8988T (cell line): Measurements from ENCODE around the gene GJE1.

Source experiments
- DNase-seq: peaks from one replicate; pipeline ENCODE4 v3.0.0; 2011

The GJE1 gene

DNA sequence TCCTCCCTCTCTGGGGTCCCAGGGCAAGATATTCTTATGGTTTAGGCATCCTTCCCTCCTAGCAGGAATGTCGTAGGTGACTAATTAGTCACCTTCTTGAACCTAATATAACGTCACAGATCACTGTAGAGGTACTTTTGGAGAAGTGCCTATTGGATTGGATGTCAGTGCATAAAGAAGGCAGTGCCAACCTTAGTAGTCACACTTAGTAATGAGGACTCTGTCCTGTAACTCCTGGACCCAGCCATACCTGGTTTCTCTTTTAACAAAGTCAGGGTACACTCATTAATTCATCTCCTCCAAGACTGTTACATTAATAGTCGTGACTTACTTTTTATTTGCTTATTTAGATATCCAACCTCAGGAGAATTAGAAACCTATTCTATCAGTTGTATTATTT, 34.3 kb downstream of the GJE1 start:
- no peak for DNase-seq

DNA sequence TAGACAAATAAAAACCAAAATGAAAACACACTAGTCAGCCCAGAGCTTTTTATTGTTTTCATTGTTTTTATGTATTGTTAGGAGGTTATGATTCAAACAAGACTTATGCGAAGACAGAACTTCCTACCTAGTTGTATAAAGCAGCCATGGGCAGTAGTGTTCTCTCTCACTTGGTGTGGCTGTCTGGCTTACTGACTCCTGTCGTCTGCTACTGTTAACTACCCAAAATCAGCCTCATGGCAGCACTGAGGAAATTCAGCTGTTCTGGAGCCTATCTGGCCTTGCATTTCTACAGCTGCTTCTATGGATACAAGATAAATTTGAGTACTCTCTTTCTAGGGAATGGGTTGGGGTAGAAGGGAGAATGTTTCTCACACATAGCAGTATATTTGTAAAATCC, 34.8 kb downstream of the GJE1 start:
- no peak for DNase-seq

DNA sequence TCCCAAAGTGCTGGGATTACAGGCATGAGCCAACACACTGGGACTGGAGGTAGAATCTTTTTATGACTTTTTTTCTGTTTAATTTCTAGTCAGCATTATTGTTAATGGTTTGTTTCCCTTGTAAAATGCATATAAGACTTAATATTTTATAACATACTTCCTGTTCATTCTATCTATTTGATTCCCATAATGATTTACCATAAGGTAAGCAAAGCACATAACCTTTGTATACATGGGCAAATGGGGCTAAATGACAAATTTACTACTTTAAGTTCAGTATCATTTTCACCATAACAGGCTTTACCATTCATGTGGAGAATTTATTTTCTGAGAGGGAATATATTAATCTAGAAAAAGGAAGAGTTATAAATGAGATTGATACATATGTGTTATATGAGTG, 38.6 kb downstream of the GJE1 start:
- no peak for DNase-seq

DNA sequence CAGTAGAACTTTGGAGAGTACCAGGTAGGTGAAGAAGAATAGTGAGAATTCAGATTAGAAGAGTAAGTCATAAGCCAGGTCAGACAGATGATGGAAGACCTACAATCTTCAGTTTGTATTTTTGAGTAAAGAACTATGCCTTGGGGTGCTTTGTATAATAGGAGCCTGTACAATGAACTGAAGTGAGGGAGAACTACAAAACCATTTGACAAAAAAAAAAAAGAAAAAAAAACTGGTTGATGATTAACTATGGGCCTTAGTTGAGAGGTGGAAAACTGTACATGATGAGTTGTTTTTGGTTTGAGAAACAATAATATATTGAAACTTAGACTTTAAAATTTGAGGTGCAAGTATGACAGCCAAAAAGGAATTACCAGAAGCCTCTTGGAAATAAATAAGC, 40.0 kb downstream of the GJE1 start:
- DNase-seq, result no peak

DNA sequence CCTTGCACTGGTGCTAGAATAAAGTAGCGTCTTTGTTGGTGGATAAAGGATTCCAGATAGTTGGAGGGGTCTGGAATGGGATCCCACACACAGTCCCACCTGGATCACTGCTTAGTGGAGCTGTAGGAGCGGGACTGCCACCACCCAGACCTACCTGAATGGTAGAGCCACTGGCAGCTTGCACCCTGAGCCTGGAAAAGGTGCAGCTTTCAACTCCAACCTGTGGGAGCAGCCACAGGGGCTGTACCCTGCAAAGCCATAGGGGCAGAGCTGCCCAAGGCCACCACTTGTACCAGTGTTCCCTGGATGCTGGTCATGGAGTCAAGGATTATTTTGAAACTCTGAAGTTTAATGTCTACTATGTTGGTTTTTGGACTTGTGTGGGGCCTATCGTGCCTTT, 41.3 kb downstream of the GJE1 start:
- no peak for DNase-seq

DNA sequence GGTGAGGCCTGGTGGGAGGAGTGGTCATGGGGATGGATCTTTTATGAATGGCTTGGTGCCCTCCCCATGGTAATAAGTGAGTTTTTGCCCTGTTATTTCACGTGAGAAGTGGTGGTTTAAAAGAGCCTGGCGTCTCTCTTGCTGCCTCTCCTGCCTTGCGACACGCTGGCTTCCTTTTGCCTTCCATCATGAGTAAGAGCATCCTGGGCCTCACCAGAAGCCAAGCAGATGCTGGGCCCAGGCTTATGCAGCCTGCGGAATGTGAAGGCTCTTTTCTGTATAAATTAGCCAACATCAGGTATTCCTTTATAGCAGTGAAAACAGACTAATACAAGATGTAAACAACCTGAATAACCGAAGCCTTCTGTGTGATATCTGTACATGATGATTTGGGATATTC, 42.0 kb downstream of the GJE1 start:
- DNase-seq, result no peak

DNA sequence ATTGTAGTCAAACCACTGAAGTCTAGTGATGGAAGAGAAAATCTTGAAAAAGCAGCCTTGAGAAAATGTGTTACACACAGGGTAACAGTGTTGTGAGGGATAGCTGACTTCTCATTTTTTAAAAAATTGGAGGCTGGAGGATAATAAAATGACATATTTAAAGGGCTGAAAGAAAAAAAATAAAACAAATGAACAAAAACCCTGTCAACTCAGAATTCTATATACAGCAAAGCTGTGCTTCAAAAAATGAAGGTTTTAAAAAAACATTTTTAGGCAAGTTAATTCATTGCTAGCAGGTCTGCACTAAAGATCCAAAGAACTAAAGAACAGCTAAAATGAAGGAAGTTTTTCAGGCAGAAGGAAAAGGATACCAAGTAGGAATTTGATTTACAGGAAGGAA, 45.4 kb downstream of the GJE1 start:
- no peak for DNase-seq

DNA sequence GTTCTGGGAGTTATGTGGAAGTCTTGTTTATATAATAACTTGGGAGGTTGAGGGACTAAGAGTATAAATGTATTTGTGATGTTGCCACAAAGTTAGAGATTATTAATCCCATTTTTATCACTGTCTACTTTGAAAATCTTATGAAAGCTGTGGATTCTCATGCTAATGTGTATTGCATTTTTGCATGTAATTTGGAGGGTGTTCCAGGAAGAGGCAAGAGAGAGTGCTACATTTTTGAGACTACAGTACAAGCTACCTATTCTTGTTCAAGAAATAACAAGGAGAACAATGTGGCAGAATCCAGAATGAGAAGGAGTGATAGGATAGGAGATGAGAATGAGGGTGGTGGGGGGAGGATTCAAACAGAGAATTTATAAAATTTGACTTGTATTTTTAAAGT, 49.3 kb downstream of the GJE1 start:
- DNase-seq, result no peak

DNA sequence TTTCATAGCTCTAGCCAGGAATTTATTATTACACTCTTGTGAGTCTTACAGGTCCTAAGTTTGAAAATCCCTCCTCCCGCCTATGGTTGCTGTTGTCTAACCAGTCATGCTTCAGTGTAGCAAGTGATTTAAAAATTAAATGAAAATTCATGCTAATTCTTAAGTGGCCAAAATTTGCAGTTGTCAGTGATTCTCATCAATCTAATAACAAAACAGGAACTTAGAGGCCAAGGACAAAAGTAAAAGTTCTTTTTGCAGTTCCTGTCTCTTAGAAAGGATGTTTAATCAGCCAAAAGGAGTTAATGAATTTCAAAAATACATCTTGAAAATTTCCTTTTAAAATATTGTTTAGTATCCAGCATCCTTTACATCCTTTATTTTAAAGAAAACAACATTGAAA, 50.6 kb downstream of the GJE1 start:
- DNase-seq, result no peak

DNA sequence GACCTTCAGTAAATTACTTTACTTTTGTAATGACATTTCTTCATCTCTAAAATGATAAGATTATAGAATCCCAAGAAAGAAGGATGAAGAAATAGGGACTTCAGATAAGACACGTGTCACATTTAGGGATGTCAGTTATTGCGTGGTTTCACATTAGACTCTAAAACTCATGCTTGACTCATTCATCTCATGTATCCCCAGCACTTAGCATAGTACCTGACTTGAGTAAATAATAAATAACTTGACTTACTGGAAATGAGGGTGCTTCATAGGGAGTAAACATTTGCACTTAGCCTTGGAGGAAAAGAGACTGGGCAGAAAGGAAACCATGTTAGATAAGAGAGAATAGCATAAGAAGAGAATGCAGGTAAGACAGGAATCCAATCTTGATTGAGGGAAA, 51.6 kb downstream of the GJE1 start:
- no peak for DNase-seq
